ENCODE results near the gene SNAPC1. TPM values are rescaled to one million over a fixed set of nuclear protein-coding genes. Genes with fewer than 3 reads are reported as not detected.
A peak's percentile ranks its signal among the peaks of the same experiment; 100 is the strongest.

Gene SNAPC1, protein sequence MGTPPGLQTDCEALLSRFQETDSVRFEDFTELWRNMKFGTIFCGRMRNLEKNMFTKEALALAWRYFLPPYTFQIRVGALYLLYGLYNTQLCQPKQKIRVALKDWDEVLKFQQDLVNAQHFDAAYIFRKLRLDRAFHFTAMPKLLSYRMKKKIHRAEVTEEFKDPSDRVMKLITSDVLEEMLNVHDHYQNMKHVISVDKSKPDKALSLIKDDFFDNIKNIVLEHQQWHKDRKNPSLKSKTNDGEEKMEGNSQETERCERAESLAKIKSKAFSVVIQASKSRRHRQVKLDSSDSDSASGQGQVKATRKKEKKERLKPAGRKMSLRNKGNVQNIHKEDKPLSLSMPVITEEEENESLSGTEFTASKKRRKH
- 5.2 TPM for total RNA-seq

DNA sequence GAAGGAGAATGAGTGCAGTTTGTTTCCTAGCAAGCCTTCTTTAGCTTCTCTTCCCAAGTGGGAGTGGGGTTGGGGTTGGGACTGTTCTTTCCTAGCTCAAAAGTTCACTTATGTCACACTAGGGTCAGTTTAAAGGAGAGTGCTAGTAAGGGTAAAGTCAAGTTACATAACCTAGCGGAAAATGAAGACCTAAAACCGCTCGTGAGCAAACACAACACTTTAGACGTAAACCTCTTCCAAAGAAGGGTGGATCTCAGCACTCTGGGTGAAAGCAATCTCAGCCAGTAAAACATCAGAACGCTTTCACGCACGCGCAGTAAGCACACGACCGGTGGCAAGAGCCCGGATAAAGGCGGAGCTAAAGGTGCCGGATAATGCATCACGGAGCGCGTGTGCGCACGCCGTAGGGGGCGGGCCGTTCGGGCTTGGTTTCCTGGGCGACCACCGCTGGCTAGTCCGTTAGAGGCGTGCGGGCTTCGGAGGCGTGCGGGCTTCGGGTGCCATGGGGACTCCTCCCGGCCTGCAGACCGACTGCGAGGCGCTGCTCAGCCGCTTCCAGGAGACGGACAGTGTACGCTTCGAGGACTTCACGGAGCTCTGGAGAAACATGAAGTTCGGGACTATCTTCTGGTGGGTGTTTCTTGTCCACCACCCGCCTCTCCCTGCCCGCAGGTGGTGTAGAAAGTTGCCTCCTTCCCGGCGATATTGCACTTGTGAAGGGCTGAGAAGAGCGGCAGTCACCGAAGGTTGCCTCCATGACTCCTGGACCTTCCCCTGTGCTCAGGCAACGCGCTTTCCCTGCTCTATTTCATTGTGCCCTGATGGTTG lies at the start of gene SNAPC1:
Gene SNAPC1 (plus strand): TSS at position 462 of the 828 bp plus-strand sequence. CDS start 41 bp downstream, at position 503.
- Histone ChIP-seq H3K27me3 (ENCODE audit: control insufficient read depth in 3 of 3, insufficient read depth in 3 of 3, low read length in 3 of 3) (no peaks in the 10 kb centered on the region), H3K9ac (ENCODE audit: low read depth in 1 of 3, low read length in 3 of 3) (peak within 1 kb of the TSS; percentile 85 to 97 (median 95)), H3K4me3 (ENCODE audit: low read length in 3 of 3) (peak within 1 kb of the TSS; percentile 98 to 99 (median 99)), H3K36me3 (ENCODE audit: control insufficient read depth in 3 of 3, insufficient read depth in 3 of 3, low read length in 3 of 3) (no peaks in the 10 kb centered on the region), H3K9me3 (ENCODE audit: control insufficient read depth in 3 of 3, low read length in 3 of 3) (no peaks in the 10 kb centered on the region), H3K27ac (ENCODE audit: low read depth, low read length) (peak within 1 kb of the TSS; percentile 95), H3K4me1 (ENCODE audit: control insufficient read depth in 3 of 3, insufficient read depth in 3 of 3, low read length in 3 of 3) (peaks cover 12 to 17% (median 17%) of the 10 kb centered on the region in 3 donors)

GRCh38 chr14:61713724-61714437 lies 48.3 kb upstream of the SNAPC1 start:
- Histone ChIP-seq H3K36me3 (ENCODE audit: control insufficient read depth in 3 of 3, insufficient read depth in 3 of 3, low read length in 3 of 3) (no peaks in the 10 kb centered on the region), H3K4me1 (ENCODE audit: control insufficient read depth in 3 of 3, insufficient read depth in 3 of 3, low read length in 3 of 3) (peaks cover 0 to 6% (median 3%) of the 10 kb centered on the region in 3 donors), H3K27ac (ENCODE audit: low read depth, low read length) (no peak overlapping the region), H3K9ac (ENCODE audit: low read depth in 1 of 3, low read length in 3 of 3) (no peak overlapping the region), H3K27me3 (ENCODE audit: control insufficient read depth in 3 of 3, insufficient read depth in 3 of 3, low read length in 3 of 3) (no peaks in the 10 kb centered on the region), H3K9me3 (ENCODE audit: control insufficient read depth in 3 of 3, low read length in 3 of 3) (no peaks in the 10 kb centered on the region), H3K4me3 (ENCODE audit: low read length in 3 of 3) (no peak overlapping the region)

DNA sequence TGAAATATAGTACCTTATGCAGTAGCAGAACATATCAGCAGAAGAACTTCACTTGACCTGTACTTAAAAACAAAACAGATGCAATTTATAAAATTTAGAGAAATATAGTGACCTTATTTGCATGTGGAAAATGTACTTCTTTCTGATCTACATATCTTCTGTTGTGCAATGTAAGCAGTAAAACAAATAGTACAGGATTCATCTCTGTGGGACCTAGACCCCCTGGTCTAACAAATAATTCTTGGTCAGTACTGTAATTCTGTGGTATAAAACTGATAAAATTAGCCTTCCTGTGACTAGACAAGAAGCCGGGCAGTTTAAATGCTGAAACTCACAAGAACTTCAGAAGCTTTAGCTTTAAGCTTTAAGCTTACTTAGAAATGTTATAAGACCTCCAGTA lies 45.3 kb upstream of the SNAPC1 start:
- Histone ChIP-seq H3K36me3 (ENCODE audit: control insufficient read depth in 3 of 3, insufficient read depth in 3 of 3, low read length in 3 of 3) (peaks cover 0 to 4% (median under 1%) of the 10 kb centered on the region in 3 donors), H3K27me3 (ENCODE audit: control insufficient read depth in 3 of 3, insufficient read depth in 3 of 3, low read length in 3 of 3) (no peaks in the 10 kb centered on the region), H3K4me1 (ENCODE audit: control insufficient read depth in 3 of 3, insufficient read depth in 3 of 3, low read length in 3 of 3) (peaks cover 3 to 11% (median 9%) of the 10 kb centered on the region in 3 donors), H3K4me3 (ENCODE audit: low read length in 3 of 3) (no peak overlapping the region), H3K27ac (ENCODE audit: low read depth, low read length) (no peak overlapping the region), H3K9me3 (ENCODE audit: control insufficient read depth in 3 of 3, low read length in 3 of 3) (no peaks in the 10 kb centered on the region), H3K9ac (ENCODE audit: low read depth in 1 of 3, low read length in 3 of 3) (no peak overlapping the region)

DNA sequence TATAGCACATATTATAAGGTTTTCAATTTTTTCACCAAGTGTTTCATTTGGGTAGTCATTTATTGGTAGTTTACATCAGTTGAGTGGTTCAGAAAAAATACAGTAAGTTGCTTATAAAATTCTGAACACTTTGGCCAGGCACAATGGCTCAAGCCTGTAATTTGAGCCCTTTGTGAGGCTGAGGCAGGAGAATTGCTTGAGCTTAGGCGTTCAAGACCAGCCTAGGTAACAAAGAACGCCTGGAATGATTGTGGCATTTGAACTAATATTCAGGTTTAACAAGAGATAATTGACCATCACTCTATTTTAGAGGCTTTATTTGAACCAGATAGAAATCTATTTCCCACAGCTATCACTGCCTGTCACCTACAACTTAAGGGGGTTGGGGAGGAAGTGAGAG lies 44.2 kb upstream of the SNAPC1 start:
- no peaks in the 10 kb centered on the region for H3K27me3 ChIP-seq (ENCODE audit: control insufficient read depth in 3 of 3, insufficient read depth in 3 of 3, low read length in 3 of 3)
- peaks cover 0 to 8% (median 4%) of the 10 kb centered on the region in 3 donors for H3K36me3 ChIP-seq (ENCODE audit: control insufficient read depth in 3 of 3, insufficient read depth in 3 of 3, low read length in 3 of 3)
- no peak overlapping the region for H3K9ac ChIP-seq (ENCODE audit: low read depth in 1 of 3, low read length in 3 of 3)
- no peak overlapping the region for H3K27ac ChIP-seq (ENCODE audit: low read depth, low read length)
- H3K4me1 ChIP-seq (ENCODE audit: control insufficient read depth in 3 of 3, insufficient read depth in 3 of 3, low read length in 3 of 3), result peaks cover 3 to 11% (median 5%) of the 10 kb centered on the region in 3 donors
- no peaks in the 10 kb centered on the region for H3K9me3 ChIP-seq (ENCODE audit: control insufficient read depth in 3 of 3, low read length in 3 of 3)
- no peak overlapping the region for H3K4me3 ChIP-seq (ENCODE audit: low read length in 3 of 3)

DNA sequence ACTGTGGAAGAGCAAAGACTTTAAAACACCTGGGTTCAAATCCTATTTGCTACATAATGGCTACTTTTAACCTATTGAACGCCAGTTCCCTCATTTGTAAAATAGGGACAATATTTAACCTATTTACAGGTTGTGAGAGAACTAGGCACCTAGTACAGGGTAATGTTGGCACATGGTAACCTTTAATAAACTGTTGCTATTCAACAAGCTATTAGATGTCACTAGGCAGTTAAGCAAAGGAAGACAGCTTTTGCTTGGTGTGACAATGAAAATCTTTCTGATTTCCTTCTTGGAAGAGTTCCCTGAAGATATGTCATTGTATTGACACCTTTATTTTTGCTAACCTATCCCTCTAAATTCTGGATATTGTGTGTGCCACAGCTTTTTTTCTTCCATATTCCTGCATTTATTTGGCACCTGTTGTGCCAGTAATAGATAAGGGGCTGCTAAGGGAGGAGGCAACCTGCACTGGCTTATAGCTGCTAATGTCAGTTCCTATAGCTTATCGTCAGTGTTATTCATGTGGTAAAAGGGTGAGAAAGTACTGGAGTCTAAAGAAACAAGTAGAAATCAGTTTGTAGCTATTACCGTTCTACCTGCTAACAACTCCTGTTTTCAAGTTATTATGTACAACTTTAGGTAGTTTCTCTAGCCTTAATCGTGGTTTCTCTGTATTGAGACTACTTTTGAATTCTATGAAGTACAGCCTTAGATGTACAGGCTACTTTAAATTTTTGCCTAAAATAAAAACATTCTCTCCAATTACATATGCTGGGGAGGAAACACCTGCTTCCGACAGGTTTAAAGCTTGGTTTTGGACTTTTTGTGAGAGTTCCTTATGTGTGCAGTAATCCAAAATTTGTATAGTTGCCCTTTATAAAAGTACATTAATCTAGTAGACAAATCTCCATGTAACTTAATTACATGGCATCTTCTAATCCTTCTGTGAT lies 42.6 kb upstream of the SNAPC1 start:
- Histone ChIP-seq H3K9ac (ENCODE audit: low read depth in 1 of 3, low read length in 3 of 3) (no peak overlapping the region), H3K4me3 (ENCODE audit: low read length in 3 of 3) (no peak overlapping the region), H3K9me3 (ENCODE audit: control insufficient read depth in 3 of 3, low read length in 3 of 3) (no peaks in the 10 kb centered on the region), H3K4me1 (ENCODE audit: control insufficient read depth in 3 of 3, insufficient read depth in 3 of 3, low read length in 3 of 3) (peaks cover 3 to 11% (median 5%) of the 10 kb centered on the region in 3 donors), H3K27ac (ENCODE audit: low read depth, low read length) (no peak overlapping the region), H3K27me3 (ENCODE audit: control insufficient read depth in 3 of 3, insufficient read depth in 3 of 3, low read length in 3 of 3) (no peaks in the 10 kb centered on the region), H3K36me3 (ENCODE audit: control insufficient read depth in 3 of 3, insufficient read depth in 3 of 3, low read length in 3 of 3) (peaks cover 0 to 20% (median 4%) of the 10 kb centered on the region in 3 donors)

DNA sequence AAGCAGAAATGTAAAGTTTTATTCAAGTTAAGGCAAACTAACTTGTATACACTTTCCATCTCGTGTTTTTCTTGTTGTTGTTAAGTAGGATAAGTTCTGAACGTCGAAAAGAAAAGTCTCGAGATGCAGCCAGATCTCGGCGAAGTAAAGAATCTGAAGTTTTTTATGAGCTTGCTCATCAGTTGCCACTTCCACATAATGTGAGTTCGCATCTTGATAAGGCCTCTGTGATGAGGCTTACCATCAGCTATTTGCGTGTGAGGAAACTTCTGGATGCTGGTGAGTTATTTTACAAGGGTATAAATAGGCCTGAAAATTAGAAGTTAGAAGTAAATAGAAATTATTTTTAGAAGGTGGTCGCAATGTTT lies 41.9 kb upstream of the SNAPC1 start:
- H3K36me3 ChIP-seq (ENCODE audit: control insufficient read depth in 3 of 3, insufficient read depth in 3 of 3, low read length in 3 of 3), result peaks cover 0 to 20% (median 4%) of the 10 kb centered on the region in 3 donors
- no peak overlapping the region for H3K9ac ChIP-seq (ENCODE audit: low read depth in 1 of 3, low read length in 3 of 3)
- no peak overlapping the region for H3K4me3 ChIP-seq (ENCODE audit: low read length in 3 of 3)
- no peaks in the 10 kb centered on the region for H3K9me3 ChIP-seq (ENCODE audit: control insufficient read depth in 3 of 3, low read length in 3 of 3)
- H3K4me1 ChIP-seq (ENCODE audit: control insufficient read depth in 3 of 3, insufficient read depth in 3 of 3, low read length in 3 of 3), result peaks cover 3 to 11% (median 5%) of the 10 kb centered on the region in 3 donors
- no peaks in the 10 kb centered on the region for H3K27me3 ChIP-seq (ENCODE audit: control insufficient read depth in 3 of 3, insufficient read depth in 3 of 3, low read length in 3 of 3)
- no peak overlapping the region for H3K27ac ChIP-seq (ENCODE audit: low read depth, low read length)

GRCh38 chr14:61720741-61721140 lies 41.5 kb upstream of the SNAPC1 start:
- H3K9ac ChIP-seq (ENCODE audit: low read depth in 1 of 3, low read length in 3 of 3), result no peak overlapping the region
- H3K4me1 ChIP-seq (ENCODE audit: control insufficient read depth in 3 of 3, insufficient read depth in 3 of 3, low read length in 3 of 3), result peaks cover 3 to 9% (median 5%) of the 10 kb centered on the region in 3 donors
- no peak overlapping the region for H3K27ac ChIP-seq (ENCODE audit: low read depth, low read length)
- no peak overlapping the region for H3K4me3 ChIP-seq (ENCODE audit: low read length in 3 of 3)
- H3K9me3 ChIP-seq (ENCODE audit: control insufficient read depth in 3 of 3, low read length in 3 of 3), result no peaks in the 10 kb centered on the region
- no peaks in the 10 kb centered on the region for H3K27me3 ChIP-seq (ENCODE audit: control insufficient read depth in 3 of 3, insufficient read depth in 3 of 3, low read length in 3 of 3)
- H3K36me3 ChIP-seq (ENCODE audit: control insufficient read depth in 3 of 3, insufficient read depth in 3 of 3, low read length in 3 of 3), result peaks cover 0 to 20% (median 4%) of the 10 kb centered on the region in 3 donors

DNA sequence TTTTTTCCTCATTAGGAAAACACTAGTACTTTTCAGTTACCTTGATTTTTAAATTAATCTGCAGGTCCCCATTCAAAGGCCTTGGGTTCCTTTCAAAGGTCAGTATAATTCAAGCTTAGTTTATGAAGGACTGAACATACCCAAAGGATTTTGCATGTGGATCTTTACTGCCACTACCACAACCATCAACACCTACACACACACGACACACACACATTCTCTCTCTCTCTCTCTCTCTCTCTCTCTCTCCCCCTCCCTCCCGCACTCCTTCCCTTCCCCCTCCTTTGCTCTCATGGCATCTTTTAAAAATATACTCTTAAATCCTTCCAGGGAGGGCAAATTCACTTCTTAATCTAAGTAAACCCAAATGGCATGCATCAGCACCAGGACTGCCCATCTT lies 38.1 kb upstream of the SNAPC1 start:
- H3K4me1 ChIP-seq (ENCODE audit: control insufficient read depth in 3 of 3, insufficient read depth in 3 of 3, low read length in 3 of 3), result peaks cover 2 to 5% (median 5%) of the 10 kb centered on the region in 3 donors
- H3K36me3 ChIP-seq (ENCODE audit: control insufficient read depth in 3 of 3, insufficient read depth in 3 of 3, low read length in 3 of 3), result peaks cover 3 to 45% (median 25%) of the 10 kb centered on the region in 3 donors
- no peak overlapping the region for H3K9ac ChIP-seq (ENCODE audit: low read depth in 1 of 3, low read length in 3 of 3)
- H3K4me3 ChIP-seq (ENCODE audit: low read length in 3 of 3), result no peak overlapping the region
- no peaks in the 10 kb centered on the region for H3K27me3 ChIP-seq (ENCODE audit: control insufficient read depth in 3 of 3, insufficient read depth in 3 of 3, low read length in 3 of 3)
- H3K27ac ChIP-seq (ENCODE audit: low read depth, low read length), result no peak overlapping the region
- no peaks in the 10 kb centered on the region for H3K9me3 ChIP-seq (ENCODE audit: control insufficient read depth in 3 of 3, low read length in 3 of 3)

Measured in skeletal muscle tissue (tissue), 4 donors.